T-helper 9 cell (primary cell): Measurements from ENCODE around the gene SLC25A11.
A peak's percentile ranks its signal among the peaks of the same experiment; 100 is the strongest.
"Not testable (repeated sequence)": the region's sequence is repeated elsewhere in the genome, so short reads cannot be mapped to it uniquely, and the experiment has no call there.

Experiments
- DNase-seq: peaks from one replicate; pipeline ENCODE4 v3.0.0-alpha.2; 2020

SLC25A11 gene

GRCh38 chr17:4919511-4920047 lies 20.3 kb downstream of the SLC25A11 start:
- no peak for DNase-seq

DNA sequence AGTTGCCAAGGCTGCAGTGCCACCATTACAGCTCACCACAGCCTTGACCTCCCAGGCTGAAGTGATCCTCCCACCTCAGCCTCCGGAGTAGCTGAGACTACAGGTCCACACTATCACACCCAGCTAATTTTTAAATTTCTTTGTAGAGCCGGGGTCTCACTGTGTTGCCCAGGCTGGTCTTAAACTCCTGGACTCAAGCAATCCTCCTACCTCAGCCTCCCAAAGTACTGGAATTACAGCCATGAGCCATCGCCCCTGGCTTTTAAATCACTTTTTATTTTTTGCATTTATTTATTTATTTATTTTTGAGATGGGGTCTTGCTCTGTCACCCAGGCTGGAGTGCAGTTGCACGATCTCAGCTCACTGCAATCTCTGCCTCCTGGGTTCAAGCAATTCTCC lies 25.3 kb downstream of the SLC25A11 start:
- not testable (repeated sequence) for DNase-seq

DNA sequence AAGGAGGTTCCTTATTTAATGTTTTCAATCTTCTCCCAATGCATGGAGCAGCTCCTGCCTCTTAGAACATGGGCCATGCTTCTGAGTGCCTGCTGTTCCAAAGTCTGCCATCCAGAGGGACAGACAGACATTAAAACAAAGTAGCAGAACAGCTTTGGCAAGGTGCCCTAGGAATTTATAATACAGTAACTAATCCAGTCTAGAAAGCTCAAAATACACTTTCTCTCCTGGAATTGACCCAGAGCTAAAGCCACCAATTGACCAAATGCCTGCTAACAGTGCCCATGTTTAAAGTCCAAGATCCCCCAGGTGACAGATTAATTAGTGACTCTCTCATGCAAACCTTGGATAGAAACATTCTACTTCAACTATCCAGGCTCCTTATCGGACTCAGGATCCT lies 25.9 kb downstream of the SLC25A11 start:
- DNase-seq, result no peak

GRCh38 chr17:4908711-4909496 lies 30.9 kb downstream of the SLC25A11 start:
- peak; percentile 41 for DNase-seq

GRCh38 chr17:4908301-4908700 lies 31.5 kb downstream of the SLC25A11 start:
- DNase-seq, result no peak

DNA sequence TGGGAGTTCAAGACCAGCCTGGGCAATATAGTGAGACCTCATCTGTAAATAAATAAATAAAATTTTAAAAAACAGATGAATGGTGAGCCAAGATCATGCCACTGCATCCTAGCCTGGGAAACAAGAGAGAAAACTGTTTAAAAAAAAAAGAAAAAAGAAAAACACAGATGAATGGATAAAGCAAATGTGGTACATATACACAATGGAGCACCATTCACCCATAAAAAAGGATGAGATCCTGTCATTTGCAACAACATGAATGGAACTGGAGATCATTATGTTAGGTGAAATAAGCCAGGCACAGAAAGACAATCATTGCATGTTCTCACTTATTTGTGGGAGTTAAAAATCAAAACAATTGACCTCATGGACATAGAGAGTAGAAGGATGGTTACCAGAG lies 33.2 kb downstream of the SLC25A11 start:
- not testable (repeated sequence) for DNase-seq

DNA sequence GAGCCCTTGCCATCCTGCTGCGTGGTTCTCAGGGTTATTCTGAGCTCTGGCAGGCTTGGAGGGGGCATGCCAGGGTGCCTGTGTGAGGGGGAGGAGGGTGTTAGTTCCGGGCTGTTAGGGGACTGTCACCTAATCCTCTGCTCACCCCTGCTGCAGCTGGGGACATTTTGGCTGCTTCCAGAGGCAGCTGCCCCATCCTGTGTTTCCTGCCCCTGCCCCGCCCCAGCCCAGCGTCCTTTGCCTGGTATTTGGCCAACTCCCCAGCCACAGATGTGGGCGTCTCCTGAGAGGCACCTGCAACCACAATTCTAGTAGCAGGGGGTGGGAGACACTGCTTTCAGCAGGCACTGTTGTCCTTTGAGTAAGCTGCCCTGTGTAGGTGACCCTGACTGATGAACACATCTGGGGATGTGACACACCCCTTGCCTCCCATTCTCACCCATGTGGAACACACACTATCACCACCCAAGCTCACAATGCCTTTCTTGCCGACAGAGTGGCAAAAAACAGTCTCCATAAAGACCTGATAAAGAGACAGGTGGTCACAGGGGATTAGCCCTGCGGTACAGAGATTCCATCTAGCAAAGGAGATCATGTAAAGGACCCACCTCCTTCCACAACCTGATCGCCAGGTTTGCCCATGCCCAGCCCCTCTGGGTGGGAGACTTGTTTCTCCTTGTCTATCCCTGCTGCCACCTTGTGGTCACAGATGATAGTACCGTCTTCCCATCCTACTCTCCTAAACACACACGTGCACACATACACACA lies 36.6 kb downstream of the SLC25A11 start, which contains the start of gene CHRNE:
Gene CHRNE (minus strand): TSS at position 48 of the 768 bp plus-strand sequence. CDS start 35 bp downstream, at position 13.
- peak; percentile 68 for DNase-seq

DNA sequence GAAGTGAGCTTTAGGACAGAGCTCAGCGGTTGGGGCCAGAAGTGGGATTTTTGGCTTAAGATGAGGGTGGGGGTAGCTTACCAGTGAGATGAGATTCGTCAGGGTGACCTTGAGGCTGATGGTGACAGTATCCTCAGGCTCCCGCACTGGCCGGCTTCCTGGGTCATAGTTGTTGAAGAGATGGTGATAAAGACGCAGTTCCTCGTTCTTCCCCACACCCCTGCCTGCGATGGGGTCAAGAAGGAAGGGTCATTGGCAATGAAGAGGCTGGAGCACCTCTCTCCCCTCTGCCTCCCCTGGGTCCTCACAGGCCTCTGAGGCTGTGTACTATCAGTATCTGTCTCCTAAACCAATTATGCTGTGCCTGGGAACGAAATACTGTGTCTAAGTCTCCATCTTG lies 37.3 kb downstream of the SLC25A11 start:
- no peak for DNase-seq

DNA sequence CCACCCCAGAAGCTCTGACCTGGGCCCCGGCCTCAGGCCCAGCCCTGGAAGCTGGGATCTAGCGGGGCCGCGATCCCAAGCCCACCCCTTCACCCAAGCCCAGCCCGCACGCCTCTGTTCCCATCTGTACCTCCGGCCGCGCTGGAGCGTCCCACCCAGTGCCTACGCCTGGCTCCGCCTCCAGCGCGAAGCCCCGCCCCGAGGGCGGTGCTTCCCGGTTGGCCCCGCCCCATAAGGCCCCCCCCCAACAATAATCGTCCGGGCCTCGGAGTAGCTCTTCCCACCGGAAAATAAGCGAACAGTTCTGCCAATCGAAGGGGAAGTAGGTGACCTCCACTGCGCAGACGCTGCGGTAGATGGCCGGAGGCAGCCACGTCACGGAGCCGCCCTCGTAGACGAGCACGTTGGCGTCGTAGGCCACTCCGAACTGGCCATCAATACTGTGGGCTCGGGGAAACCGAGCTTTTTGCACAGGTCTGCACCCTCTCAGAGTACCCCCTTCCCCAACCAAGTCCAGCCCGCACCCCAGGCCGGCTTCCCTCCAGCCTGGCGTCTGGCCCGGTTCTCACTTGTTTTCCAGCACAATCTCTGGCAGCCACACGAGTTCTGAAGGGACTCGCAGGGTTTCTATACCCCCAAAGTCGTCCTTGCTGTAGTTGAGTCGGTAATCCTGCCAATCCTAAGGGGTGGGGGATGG lies 38.0 kb downstream of the SLC25A11 start:
- peak; percentile 27 for DNase-seq

DNA sequence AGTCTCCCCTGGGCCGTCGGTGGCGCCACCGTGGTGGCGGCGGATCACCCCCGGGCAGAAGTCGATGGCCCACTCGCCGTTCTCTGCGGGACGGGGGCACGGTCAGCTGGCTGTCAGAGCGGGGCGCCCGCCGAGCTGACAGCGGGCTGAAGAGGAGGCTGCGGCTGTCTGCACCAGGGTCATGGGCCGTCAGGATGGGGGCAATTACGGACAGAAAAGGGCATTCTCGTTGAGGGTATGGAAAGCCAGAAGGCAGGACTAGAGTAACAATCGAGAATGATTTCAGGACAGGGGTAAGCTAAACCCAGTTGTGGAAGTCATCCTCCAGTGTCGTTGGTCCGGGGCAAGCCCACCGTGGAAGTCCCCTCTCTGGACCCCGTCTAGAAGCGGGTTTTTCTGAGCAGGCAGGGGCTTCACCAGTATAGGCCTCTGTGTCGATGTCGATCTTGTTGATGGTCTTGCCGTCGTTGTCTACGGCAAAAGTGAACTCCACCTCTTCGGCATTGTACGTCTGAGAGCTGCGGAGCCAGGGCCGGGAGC lies 38.7 kb downstream of the SLC25A11 start:
- DNase-seq, result no peak

DNA sequence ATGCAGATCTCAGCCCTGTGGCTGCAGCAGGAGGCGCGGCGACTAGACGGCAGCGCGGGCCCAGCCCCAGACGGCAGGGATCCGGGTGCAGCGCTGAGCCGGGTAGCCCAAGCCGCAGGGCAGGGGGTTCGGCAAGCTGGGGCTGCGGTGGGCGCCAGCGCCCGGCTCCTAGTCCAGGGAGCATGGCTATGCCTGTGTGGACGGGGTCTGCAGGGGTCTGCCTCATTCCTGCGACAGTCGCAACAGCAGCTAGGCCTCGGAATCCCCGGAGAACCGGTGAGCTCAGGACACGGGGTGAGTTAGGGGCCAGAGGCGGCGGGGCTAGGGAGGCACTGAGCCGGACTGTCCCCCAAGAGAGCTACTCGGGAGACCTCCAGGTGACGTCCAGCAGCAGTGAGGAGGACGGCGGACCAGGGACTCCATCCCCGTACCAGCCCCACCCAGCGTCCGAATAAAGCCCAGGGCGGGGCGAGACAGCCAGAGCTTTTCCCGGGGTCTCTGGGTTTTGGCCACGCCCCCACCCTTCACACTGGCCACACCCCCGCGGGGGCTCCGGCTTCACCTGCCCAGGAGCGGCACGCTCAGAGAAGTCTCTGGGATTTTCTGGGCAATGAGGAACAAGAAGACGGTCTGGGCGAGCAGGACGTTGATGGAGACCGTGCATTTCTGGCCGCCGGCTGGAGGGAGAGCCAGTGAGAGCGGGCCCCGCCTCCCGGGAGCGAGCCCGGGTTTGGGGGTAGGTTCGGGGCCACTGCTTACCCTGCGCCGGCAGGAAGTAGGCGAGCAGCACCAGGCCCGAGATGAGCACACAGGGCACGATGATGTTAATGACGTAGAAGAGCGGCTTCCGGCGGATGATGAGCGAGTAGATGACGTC lies 39.4 kb downstream of the SLC25A11 start:
- peak; percentile 56 for DNase-seq

GRCh38 chr17:4899341-4900230 lies 40.3 kb downstream of the SLC25A11 start, which contains the start of gene C17orf107:
C17orf107 (plus strand) TSS chr17:4899536; CDS start chr17:4899763, 227 bp downstream.
- peak; percentile 95 for DNase-seq

DNA sequence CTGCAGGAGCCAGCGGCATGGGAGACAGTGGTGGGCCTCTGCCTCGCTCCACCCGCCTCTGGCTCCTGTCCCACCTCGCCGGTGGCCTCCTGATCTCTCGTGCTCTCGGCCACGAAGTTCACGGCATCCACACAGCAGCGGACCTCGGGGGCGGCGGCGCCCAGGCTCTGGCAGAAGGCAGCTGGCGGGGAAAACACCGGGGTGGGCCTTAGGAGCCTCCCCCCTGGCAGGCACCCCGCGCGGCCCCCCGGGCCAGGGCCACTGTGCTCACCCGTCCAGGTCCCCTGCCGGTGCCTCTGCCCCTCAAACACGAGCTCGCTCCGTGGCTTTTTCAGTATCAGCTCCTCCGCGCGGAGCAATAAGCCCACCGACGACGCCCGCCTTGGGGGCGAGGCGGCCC lies 40.9 kb downstream of the SLC25A11 start:
- DNase-seq, result no peak

DNA sequence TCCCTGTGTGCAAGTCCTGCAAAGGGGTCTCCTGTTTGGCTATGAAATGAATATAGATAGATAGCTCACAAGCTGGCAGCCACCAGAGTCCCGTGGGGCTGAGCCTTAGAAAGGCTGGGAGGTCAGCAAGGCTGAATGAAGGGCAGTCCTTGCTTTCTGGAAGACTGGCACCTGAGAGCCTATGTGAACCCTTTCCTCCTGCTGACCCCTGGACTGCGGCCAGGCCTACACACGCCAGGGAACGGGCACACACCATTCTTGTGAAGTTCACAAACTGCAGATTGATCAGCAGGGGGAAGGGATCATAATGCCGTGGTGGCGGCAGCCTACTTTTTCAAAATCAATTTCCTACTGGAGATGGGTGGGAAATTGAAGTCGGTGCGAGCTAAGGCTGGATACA lies 41.5 kb downstream of the SLC25A11 start:
- DNase-seq, result no peak

- DNase-seq, result no peak
These were observed 42.1 kb downstream of the SLC25A11 start for GRCh38 chr17:4897785-4898184.

DNA sequence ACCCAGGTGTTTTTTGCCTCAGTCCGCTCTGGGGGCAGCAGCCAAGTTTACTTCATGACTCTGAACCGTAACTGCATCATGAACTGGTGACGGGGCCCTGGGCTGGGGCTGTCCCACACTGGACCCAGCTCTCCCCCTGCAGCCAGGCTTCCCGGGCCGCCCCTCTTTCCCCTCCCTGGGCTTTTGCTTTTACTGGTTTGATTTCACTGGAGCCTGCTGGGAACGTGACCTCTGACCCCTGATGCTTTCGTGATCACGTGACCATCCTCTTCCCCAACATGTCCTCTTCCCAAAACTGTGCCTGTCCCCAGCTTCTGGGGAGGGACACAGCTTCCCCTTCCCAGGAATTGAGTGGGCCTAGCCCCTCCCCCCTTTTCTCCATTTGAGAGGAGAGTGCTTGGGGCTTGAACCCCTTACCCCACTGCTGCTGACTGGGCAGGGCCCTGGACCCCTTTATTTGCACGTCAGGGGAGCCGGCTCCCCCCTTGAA lies 42.6 kb downstream of the SLC25A11 start:
- DNase-seq, result no peak

GRCh38 chr17:4896332-4897197 lies 43.3 kb downstream of the SLC25A11 start:
- no peak for DNase-seq

DNA sequence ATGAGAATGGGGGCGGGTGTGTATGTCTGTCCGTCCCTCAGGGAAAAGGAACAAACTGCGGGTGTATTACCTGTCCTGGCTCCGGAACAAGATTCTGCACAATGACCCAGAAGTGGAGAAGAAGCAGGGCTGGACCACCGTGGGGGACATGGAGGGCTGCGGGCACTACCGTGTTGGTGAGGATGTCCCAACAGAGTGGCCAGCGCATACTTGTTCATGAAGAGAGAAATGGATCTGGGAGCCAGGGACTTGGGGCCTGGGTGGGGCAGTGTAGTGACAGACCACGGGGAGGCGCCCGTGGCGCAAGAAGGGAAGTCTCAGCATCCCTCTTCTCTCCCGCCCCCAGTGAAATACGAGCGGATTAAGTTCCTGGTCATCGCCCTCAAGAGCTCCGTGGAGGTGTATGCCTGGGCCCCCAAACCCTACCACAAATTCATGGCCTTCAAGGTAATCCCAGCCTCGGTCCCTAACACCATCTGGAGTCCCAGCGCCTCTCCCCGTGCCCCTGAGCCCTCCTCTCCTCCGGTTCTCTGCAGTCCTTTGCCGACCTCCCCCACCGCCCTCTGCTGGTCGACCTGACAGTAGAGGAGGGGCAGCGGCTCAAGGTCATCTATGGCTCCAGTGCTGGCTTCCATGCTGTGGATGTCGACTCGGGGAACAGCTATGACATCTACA lies 44.1 kb downstream of the SLC25A11 start:
- no peak for DNase-seq

- DNase-seq, result no peak
These were observed 44.7 kb downstream of the SLC25A11 start for GRCh38 chr17:4895121-4895520.
